Endometrium (tissue), 2 donors: ENCODE results near the gene CEP250.

ENCODE experiments used
- FAIRE-seq: peaks from 2 replicates; lab custom pipeline; 2012; peaks lifted over from hg19 to GRCh38; lab: Jason Lieb, UNC
- donor health status: control.
- donor health status: control.

CEP250 gene

DNA sequence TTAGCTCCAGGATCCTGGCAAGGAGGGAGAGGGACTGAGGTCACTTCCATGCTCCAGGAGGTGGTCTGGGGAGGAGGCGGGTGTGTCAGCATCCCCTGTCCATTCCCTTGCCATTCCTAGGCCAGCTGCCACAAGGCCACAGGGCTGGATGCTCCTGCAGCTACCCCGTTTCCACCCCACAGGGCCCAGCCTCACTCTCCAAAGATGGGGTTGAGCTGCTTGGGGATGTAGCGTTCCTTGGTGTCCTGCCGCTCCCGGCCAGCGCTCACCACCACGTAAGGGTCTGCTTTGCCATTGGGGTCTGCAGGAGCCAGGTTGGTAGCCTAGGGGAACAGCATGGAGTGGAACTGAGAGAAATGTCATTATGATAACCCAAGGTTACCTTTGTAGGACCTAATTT lies 109.5 kb downstream of the CEP250 start:
- no peak for FAIRE-seq

DNA sequence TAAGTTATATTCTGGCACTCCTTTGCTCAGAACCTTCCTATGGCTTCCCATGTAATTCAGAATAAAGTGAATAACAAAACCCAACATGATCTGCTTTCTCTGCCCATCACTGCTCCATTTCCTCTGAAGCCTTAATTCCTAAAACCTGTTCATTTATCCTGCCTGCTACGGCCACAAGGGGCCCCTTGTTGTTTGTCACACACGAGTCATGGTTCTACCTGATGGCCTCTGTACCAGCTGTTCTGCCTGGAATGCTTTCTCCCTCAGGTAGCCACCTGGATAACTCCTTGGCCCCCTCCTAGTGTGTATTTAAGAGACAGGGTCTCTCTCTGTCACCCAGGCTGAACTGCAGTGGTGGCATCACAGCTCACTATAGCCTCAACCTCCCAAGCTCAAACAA lies 113.2 kb downstream of the CEP250 start:
- FAIRE-seq, result no peak
